ENCODE measurements around the gene TMCO6.
A peak's percentile ranks its signal among the peaks of the same experiment; 100 is the strongest.
"Not testable (repeated sequence)": the region's sequence is repeated elsewhere in the genome, so short reads cannot be mapped to it uniquely, and the experiment has no call there.

TMCO6 gene

DNA sequence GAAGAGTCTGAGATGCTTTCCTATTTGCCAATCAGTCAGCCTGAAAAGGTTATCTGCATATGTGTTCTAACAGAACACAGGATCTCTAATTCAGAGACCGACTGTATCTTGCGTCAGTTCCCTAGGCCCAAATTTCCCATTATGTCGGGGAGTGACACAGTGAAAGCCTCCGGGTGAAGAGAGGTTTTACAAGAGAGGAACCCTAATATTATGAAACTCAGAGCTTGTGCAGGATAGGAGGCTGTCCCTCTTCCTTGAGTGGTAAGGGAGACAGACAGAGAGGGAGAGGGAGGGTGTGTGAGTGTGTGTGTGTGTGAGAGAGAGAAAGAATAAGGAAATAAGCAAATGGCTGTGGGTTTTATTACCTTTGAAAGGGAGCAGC is 8.2 kb upstream of the TMCO6 start:
- DNase-seq, result no peak

DNA sequence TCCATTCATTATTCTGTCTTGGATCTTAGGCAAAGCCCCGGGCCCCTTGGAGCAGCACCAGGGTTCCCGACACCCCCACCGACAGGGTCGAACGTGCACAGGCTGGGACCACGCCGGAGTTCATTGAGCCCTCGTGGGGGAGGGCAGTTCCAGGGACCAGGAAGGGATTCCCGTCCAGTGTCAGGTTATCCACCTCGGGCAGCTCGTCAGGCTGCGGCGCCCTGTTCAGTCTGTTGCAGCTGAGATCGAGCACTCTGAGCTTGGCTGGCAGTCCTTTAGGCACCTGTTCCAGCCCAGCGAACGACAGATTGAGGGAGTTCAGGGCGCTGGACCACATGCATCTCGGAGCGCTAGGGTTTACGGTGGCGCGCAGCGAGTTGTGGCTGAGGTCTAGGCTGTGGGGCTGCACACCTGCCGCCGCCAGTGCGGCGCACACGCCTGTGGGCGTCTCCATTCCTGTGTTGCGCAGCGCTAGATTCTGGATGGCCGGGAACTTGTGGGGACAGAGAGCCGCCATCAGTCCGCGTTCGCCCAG is 7.4 kb upstream of the TMCO6 start:
- DNase-seq, result peak; percentile 3 to 67 (median 44)

DNA sequence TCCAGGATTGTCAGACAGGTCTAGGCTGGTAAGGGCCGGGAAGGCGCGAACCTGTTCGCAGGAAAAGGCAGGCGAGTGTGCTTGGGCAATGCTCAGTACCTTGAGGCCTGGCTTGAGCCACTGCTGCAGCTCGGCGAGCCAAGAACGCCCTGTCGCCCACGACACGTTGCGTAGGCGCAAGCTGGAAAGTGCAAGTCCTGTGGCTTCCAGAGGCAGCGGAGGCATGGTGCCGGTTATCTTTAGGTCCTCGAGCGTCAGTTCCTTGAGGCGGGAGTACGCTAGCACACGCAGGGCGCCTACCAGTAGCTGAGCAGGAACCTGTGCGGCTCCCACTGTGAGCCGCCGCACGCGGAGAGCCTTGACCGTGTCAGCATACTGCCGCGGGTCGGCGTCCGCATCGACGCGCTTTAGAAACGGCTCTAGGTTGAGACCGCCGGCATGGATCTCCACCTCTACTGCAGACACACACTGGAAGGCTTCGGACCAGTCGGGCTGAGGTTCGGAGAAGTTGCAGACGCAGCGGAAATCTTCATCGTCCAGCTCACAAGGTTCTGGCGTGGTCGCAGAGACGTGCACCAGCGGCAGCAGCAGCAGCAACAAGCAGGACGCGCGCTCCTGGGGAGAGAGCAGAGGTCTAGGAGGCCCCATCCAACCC is 6.8 kb upstream of the TMCO6 start:
- DNase-seq, result peak; percentile 16 to 69 (median 44)

DNA sequence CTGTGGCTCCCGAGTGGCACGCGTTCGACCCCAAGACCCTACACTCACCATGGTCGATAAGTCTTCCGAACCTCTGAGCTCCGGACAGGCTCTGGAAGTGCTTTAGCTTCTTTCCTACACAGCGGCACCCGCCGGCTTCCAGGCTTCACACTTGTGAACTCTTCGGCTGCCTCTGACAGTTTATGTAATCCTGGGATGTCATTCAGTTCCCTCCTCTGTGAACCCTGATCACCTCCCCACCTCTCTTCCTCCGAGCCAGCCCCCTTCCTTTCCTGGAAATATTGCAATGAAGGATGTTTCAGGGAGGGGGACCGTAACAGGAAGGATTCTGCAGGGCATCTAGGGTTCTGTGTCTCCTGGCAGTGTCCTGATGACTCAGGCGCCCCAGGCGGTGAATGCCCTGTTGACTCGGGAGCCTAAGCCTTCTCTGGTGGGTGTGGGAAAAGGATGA is 6.2 kb upstream of the TMCO6 start, which contains the start of gene CD14:
TSS of gene CD14 (minus strand) at position 155 of the 451 bp plus-strand sequence. CDS start at position 51, 104 bp downstream.
- DNase-seq, result peak in 3 of 6 experiments; percentile 31 to 57 (median 50)

DNA sequence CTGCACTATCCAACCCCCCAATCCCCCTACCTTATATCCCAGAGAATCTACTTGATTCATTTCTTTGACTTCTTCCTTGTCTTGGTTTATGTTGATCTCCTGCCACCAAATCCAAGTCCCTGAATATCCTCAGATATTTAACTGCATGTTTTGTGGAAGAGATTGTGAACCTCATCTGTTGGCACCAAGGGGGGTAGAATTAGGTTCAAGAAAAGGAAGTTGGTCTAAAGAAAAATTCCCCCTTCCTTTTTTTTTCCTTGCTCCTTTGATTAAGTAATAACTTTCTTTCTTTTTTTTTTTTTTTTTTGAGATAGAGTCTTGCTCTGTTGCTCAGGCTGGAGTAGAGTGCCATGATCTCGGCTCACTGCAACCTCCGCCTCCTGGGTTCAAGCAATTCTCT is 5.8 kb upstream of the TMCO6 start:
- no peak for DNase-seq

DNA sequence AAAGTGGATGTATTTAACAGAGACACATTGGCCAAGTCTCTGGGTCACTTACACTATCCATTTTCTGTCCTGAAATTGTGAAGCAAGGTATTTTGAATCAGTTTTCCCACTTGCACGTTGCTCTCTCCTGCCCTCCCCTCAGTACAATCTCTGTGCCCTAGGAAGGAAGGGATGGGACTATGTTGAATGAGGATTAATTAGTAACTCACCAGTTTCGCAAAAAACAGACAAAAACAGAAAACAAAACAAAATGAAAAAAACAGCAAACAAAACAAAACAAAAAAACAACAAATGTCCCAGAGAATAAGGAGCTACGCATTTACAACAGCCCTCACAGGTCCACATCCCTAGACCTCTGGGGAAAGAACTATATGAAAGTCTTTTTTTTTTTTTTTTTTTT is 5.1 kb upstream of the TMCO6 start:
- no peak for DNase-seq

DNA sequence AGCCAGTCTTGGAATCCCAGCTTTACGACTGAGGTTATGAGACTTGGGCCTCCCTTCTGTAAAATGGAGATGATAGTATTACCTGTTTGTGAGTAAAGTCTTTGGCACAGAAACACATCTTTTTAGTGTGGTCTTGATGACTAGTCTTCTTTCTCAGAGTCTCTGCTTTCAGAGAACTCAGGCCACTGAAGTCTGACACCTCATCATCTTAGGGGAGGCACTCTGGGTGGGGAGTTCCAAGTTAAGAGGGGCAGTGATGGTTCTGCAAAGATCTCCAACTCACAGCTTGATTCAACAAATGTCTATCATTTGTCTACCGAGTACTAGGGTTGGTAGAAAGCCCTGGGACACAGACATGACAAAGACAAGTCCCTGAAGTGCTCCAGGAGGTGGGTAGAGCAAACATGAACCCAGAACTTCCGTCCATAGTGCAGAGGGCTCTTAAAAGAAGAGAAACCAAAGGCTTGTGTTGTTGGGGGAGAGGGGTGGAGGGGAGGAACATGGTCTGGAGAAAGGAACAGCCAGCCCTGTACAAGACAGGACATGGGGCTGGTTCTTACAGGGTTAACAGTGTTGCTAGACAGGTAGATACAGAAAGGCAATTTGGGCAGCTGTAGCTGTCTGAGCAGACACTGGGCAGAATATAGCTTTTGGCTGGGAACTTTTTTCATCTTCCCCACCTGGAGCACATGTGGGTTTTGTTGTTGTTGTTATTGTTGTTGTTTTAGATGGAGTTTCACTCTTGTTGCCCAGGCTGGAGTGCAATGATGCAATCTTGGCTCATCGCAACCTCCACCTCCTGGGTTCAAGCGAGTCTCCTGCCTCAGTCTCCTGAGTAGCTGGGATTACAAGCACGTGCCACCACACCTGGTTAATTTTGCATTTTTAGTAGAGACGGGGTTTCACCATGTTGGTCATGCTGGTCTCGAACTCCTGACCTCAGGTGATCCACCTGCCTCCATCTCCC is 3.7 kb upstream of the TMCO6 start:
- no peak for DNase-seq

DNA sequence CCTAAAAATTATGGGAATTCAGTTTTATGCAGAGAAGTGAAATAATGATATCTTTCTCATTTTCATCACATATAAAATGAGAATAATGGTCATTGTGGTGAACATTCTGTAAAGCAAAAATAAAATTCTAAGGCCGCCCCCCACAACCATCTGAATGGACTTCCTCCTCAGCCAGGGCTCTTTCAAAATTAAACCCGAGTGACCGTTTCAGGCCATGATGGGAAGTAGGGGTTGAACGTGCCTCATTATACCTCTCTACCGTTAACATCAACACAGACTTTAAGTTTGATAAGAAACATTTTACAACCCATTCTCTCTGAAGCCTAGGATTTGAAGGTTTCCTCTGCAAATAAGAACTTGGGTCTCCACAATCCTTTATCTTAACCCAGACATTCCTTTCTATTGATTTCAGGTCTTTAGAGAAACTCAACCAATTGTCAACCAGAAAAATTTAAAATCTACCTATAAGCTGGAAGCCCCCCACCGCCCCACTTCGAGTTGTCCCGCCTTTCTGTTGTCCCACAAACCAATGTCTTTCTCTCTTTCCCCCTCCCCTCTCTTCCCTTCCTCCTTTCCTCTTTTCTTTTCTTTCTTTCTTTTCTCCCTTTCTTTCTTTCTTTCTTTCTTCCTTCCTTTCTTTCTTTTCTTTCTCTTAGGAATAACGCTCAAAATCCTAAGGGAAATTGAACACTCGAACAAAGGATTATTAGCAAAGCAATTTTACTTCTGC is 1.7 kb upstream of the TMCO6 start:
- no peak for DNase-seq

DNA sequence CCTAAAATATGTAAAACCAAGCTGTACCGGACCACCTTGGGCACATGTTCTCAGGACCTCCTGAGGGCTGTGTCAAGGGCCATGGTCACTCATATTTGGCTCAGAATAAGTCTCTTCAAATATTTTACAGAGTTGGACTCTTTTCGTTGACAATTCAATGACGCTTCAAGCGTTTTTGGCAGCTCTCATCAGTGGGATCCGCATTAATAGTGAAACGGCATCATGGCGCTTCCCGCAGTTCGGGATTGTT is 428 bp upstream of the TMCO6 start:
- DNase-seq, result not testable (repeated sequence)

DNA sequence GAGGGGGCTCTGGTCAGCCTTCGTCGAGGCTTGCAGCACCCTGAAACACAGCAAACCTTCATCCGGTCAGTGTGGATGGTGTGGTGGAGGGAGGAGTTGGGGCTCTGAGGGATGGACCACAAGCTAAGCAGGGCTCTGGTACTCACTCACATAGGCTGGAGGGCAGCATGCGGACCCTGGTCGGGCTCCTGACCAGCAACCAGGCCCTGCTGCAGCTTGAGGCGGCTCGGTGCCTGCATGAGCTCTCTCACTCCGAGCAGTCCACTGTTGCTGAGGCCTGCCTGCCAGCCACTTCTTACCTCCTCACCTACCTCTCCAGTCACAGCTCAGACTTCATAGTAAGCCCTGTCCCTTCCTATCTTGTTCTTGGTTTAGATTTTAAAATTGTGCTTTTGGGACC is 2.5 kb downstream of the TMCO6 start:
- DNase-seq, result no peak

DNA sequence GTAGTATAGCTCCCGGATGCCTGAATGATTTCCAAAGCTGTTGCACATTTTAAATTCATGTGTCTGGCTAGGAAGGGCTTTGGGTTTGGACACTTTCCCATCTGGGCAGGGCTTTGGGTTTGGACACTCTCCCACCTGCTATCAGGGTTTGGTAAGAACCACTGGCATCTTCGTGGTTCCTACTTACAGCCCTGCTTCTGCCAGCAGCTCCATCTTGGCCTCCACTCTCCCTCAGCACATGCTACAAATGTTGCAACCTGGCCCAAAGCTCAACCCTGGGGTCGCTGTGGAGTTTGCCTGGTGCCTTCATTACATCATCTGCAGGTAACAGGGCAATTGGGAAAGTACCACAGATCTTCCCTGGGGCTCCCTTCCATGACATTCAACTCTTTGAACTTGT is 3.5 kb downstream of the TMCO6 start:
- DNase-seq, result no peak

DNA sequence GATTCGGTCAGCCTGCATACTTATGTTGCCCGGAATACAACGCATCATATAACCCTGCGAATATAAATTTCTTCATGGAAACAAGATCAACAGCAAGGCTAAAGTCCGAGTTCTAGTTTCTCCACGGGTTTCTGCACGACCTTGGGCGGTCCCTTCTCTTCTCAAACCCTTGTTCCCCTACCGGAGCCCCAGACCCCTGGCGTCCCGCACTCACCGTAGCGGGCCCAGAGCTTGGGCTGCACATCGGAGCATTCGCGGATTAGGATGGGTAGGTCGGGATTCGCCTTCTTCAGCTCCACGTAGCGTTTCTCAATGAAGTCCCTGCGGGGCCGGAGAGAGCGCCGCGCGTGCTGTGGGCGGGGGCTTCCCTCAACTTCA is 7.8 kb downstream of the TMCO6 start:
- DNase-seq, result no peak

DNA sequence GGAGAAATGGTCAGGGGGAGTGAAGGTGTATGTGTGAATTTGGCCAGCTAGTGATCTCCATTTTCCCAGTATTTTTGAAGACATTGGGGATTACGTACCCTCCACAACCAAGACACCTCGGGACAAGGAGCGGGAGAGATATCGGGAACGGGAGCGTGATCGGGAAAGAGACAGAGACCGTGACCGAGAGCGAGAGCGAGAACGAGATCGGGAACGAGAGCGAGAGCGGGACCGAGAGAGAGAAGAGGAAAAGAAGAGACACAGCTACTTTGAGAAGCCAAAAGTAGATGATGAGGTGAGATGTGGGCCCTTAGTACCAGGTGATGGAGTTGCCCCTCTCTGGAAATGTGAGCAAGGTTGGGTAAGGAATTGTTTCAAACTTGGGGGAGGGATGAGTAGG is 19.6 kb downstream of the TMCO6 start:
- DNase-seq, result no peak

DNA sequence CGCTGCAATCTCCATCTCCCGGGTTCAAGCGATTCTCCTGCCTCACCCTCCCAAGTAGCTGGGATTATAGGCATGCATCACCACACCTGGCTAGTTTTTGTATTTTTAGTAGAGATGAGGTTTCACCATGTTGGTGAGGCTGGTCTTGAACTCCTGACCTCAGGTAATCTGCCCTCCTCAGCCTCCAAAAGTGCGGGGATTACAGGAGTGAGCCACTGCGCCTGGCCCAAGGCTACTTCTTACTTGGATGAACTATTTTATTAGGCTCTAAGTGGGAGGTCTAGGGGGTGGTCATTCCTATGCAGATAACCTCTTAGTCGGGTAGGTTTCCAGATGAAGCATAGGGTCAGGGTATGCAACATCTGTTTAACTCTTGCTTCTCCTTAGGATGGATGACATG is 21.1 kb downstream of the TMCO6 start:
- not testable (repeated sequence) for DNase-seq

DNA sequence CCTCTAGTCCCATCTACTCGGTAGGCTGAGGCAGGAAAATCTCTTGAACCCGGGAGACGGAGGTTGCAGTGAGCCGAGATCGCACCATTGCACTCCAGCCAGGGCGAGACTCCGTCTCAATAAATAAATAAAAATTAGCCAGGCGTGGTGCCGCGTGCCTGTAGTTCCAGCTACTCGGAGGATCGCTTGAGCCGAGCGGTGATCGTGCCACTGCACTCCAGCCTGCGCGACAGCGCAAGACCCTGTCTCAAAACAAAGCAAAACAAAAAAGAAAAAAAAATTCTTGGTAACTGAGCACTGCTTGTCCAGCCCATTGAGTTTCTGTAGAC is 24.7 kb downstream of the TMCO6 start:
- DNase-seq, result no peak

DNA sequence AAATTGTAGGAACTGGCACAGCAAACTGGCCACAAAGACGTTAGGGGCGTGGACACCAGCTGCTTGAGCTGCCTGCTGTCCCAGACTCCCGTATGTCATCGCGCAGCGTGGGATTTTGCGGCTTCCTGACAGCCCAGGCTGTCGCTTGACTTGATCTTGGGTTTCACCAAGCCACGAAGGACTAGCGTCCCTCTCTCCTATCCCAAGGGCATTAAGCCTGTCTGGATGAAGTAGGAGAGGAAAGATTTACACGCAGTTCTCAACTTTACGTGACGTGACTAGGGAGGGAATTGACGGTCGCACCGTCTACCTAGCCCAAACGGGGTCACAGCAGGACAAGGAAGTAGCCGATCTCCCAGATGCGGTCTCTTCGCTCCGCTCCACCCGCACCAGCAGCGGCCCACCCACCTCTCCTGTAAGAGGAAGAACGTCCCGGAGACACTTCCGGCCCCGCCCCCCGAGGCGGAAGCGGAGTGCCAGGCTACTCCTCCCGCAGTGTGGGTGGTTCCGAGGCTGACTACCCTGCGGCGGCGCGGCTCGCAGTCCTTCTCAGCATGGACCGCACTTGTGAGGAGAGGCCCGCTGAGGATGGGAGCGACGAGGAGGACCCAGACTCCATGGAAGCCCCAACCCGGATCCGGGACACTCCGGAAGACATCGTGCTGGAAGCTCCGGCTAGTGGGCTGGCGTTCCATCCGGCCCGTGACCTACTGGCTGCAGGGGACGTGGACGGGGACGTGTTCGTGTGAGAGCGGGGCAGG is 25.3 kb downstream of the TMCO6 start, which contains the start of gene WDR55:
TSS of gene WDR55 (plus strand) at position 546 of the 761 bp plus-strand sequence. CDS start at position 555, 9 bp downstream.
- DNase-seq, result peak; percentile 92 to 95 (median 93)

DNA sequence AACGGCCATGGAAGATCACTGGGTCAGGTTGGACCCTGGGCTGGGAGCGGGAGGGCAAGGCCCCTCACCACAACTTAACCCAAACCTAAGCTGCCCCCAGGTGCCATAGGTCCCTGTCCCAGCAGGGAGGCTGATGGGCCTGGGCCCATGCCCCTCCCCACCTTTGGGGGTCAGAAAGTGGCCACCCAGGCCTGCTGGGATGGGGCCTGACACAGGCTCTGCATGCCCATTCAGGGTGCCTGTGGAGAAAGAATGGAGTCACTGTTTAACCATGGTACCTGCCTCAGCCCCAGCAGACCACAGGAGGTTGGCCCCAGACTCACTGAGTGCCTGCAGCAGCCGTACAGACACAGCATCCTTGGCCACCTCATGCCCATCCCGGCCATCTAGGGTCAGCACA is 31.8 kb downstream of the TMCO6 start:
- not testable (repeated sequence) for DNase-seq

DNA sequence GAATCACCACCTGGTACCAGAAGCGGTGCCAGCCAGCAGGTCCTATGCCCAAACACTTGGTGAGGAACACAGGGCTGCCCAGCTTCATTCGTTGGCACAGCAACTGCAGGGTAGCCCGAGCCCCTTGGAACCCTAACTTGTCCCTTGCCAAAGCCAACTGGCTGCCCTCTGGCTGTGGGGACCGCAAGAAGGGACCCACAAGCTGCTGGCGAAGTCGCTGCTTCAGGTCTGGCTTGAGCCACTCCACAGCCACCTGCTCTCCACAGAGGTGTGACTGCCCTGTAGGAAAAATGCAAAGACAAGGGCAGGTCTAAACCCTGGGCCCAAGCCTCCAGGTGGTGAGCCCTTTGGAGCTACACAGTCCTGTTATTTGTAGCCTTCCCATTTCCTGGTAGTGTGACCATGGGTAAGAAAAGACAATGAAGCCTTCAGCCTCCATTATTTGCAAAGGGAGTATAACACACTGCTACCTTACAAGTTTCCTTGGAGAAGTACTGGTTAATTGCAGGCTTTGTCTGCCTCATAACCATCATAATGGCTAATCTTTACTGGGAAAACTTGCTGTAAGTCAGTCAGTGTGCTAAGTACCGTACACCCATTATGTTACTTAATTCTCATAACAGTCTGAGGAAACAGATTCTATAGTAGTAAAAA is 32.3 kb downstream of the TMCO6 start:
- no peak for DNase-seq

DNA sequence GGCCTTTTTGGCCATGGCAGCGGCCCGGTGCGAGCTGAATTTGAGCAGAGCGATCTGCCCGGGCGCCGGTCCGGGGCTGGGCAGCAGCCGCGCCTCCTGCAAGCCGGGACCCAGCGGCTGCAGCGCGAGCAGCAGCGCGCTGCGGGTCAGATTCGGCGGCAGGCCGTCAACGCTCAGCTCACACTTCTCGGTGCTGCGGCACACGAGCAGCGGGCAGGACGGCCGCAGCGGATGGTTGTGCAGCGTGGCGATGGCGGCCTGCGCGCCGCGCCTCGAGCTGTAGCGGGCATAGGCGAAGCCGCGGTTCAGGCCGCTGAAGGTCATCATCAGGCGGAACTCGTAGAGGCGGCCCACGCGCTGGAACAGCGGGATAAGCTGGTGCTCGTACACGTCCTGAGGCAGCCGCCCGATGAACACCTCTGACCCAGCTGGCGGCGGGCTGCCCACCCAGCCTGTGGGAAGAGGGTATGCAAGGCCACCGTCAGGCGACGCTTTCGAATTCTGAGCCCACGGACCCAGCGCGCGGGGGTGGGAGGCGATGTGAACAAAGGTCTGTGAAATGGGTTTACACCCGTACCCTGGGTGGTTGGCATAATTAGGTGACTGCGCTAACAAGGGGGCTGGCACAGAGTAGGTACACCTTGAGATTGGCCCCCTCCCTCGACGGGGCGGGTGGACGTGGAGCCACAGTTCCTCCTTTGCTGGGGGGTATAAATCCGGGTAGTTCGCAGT is 33.4 kb downstream of the TMCO6 start:
- DNase-seq, result no peak

DNA sequence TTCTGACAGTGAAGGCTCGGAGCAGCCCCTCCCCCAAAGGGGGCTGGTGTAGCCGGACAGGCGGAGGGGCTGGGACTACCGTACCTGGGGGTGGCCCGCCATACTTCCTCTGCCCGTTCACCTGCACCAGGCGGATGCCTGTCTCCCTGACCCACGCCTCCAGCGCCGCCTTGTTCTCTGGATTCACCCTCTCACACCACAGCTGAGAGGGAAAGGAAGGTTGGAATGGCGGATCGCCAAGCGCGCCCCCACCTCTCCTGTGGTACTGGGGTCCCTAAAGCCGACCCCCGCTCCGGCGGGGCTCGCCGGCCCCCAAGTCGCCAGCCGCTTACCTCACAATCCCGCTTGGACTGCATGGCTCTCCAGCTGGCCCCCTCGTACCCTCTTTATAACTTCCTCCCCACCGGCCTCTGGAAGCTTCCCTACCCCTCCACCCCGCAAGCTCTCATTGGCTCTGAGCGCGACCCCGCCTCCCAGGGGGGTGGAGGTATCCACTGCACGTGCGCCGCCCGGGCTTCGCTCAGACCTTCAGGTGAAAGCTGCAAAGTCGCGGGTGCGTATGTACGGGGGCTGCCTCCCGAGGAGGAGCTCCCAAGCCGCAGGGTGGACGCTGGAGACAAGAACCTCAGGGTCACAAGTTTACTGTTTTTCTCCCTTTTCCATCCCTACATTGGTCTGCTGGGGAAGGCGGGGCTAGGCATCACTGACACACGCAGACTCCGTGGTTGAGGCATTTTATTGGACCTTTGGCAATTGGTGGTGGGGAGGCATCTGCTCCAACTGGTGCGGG is 34.1 kb downstream of the TMCO6 start, which contains the start of gene DND1:
TSS of gene DND1 (minus strand) at position 390 of the 790 bp plus-strand sequence. CDS start at position 356, 34 bp downstream.
- DNase-seq, result no peak

Measured in stimulated activated naive CD4-positive, alpha-beta T cell (primary cell).